Measurements from ENCODE around the gene NYAP2.

Gene NYAP2

GRCh38 chr2:225399504-225399903 lies at the start of gene NYAP2:
TSS of gene NYAP2 (plus strand) at chr2:225399710. CDS start at chr2:225408881, 9,171 bp downstream.
- DNase-seq: peak; percentile 64

- no peak for DNase-seq
Measured at GRCh38 chr2:225353579-225354085, 45.9 kb upstream of the NYAP2 start.

GRCh38 chr2:225354281-225354774 lies 45.2 kb upstream of the NYAP2 start:
- no peak for DNase-seq

- DNase-seq: no peak
Measured at GRCh38 chr2:225355788-225356187, 43.7 kb upstream of the NYAP2 start.

- DNase-seq: no peak
Measured at GRCh38 chr2:225366731-225367130, 32.8 kb upstream of the NYAP2 start.

GRCh38 chr2:225367482-225367881 lies 32.0 kb upstream of the NYAP2 start:
- no peak for DNase-seq

GRCh38 chr2:225378984-225379383 lies 20.5 kb upstream of the NYAP2 start:
- DNase-seq: no peak

GRCh38 chr2:225379856-225380255 lies 19.7 kb upstream of the NYAP2 start:
- DNase-seq: peak; percentile 37

GRCh38 chr2:225381609-225382008 lies 17.9 kb upstream of the NYAP2 start:
- no peak for DNase-seq

GRCh38 chr2:225398372-225398771 lies 1.1 kb upstream of the NYAP2 start:
- peak; percentile 84 for DNase-seq

GRCh38 chr2:225400060-225400511 lies 576 bp downstream of the NYAP2 start:
- no peak for DNase-seq

GRCh38 chr2:225400546-225401400 lies 1.3 kb downstream of the NYAP2 start:
- DNase-seq: no peak

- DNase-seq: no peak
Measured at GRCh38 chr2:225402210-225402776, 2.8 kb downstream of the NYAP2 start.

- no peak for DNase-seq
Measured at GRCh38 chr2:225411452-225411851, 11.9 kb downstream of the NYAP2 start.

- DNase-seq: no peak
Measured at GRCh38 chr2:225413786-225414185, 14.3 kb downstream of the NYAP2 start.

- DNase-seq: no peak
Measured at GRCh38 chr2:225414902-225415301, 15.4 kb downstream of the NYAP2 start.

GRCh38 chr2:225415341-225415740 lies 15.8 kb downstream of the NYAP2 start:
- no peak for DNase-seq

GRCh38 chr2:225415792-225416191 lies 16.3 kb downstream of the NYAP2 start:
- no peak for DNase-seq

GRCh38 chr2:225416616-225417367 lies 17.3 kb downstream of the NYAP2 start:
- no peak for DNase-seq

GRCh38 chr2:225419033-225419432 lies 19.5 kb downstream of the NYAP2 start:
- DNase-seq: no peak

GRCh38 chr2:225422145-225422544 lies 22.6 kb downstream of the NYAP2 start:
- DNase-seq: no peak

GRCh38 chr2:225425284-225425683 lies 25.8 kb downstream of the NYAP2 start:
- peak; percentile 38 for DNase-seq

- DNase-seq: no peak
Measured at GRCh38 chr2:225428360-225428759, 28.9 kb downstream of the NYAP2 start.
